ENCODE data around the gene CYP8B1. TPM values are rescaled to one million over a fixed set of nuclear protein-coding genes. Genes with fewer than 3 reads are reported as not detected.

The CYP8B1 gene, protein sequence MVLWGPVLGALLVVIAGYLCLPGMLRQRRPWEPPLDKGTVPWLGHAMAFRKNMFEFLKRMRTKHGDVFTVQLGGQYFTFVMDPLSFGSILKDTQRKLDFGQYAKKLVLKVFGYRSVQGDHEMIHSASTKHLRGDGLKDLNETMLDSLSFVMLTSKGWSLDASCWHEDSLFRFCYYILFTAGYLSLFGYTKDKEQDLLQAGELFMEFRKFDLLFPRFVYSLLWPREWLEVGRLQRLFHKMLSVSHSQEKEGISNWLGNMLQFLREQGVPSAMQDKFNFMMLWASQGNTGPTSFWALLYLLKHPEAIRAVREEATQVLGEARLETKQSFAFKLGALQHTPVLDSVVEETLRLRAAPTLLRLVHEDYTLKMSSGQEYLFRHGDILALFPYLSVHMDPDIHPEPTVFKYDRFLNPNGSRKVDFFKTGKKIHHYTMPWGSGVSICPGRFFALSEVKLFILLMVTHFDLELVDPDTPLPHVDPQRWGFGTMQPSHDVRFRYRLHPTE
- not detected for total RNA-seq

DNA sequence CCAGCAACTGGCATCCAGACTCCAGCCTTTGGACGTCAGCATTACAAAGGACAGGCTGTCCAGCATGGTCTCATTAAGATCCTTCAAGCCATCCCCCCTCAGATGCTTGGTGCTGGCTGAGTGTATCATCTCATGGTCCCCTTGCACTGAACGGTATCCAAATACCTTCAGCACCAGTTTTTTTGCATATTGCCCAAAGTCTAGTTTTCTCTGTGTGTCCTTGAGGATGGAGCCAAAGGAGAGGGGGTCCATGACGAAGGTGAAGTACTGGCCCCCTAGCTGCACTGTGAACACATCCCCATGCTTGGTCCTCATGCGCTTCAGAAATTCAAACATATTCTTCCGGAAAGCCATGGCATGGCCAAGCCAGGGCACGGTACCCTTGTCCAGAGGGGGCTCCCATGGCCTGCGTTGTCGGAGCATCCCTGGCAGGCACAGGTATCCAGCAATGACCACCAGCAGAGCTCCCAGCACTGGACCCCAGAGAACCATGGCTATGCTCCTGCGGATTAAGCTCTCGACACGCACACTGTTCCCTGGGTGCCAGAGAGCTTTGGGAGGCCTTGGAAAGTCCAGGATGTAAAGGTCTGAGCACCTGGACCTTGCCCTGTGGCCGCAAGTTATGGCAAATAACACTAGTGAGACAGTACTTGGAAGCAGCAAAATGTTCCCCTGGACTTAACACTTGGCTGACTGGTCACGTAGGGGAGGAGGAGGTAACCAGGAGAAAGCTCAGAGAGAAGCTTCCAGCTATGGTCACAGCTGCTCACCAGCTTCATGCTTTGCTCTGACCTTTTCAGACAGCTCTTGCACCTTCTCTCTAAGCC, at the start of gene CYP8B1:
Gene CYP8B1, minus strand, starts transcription at position 555 of the 827 bp plus-strand sequence. Its CDS starts 63 bp downstream, at position 492.
- no peaks in the 10 kb centered on the region for H3K4me1 ChIP-seq
- H3K27me3 ChIP-seq: no peaks in the 10 kb centered on the region
- H3K27ac ChIP-seq: no peak within 1 kb of the TSS
- H3K9me3 ChIP-seq: no peaks in the 10 kb centered on the region
- no peak for DNase-seq
- 83% methylated on average over 6 to 10 of the region's 13 CpGs for WGBS, 2 donors
- intact Hi-C loops (cut with DNase I): no loop called here
- H3K4me3 ChIP-seq (replicated peaks in 1 of 3): no peak within 1 kb of the TSS
- no peaks in the 10 kb centered on the region for H3K36me3 ChIP-seq
- no peak for TF ChIP-seq POLR2A (IDR thresholded peaks at IDR 0.05)
- no peak for TF ChIP-seq CTCF (IDR thresholded peaks at IDR 0.05)

- H3K27me3 ChIP-seq: no peaks in the 10 kb centered on the region
- no peaks in the 10 kb centered on the region for H3K4me1 ChIP-seq
- no peak for TF ChIP-seq POLR2A (IDR thresholded peaks at IDR 0.05)
- no peak for TF ChIP-seq CTCF (IDR thresholded peaks at IDR 0.05)
- no peak for DNase-seq
- intact Hi-C loops (cut with DNase I): no loop called here
- no peak overlapping the region for H3K4me3 ChIP-seq (replicated peaks in 1 of 3)
- H3K27ac ChIP-seq: no peak overlapping the region
- H3K36me3 ChIP-seq: no peaks in the 10 kb centered on the region
- no peaks in the 10 kb centered on the region for H3K9me3 ChIP-seq
- WGBS, 2 donors: 94 to 97% methylated on average over 4 of the region's 4 CpGs
Measured at GRCh38 chr3:42923606-42924005, 47.9 kb upstream of the CYP8B1 start.

GRCh38 chr3:42914771-42915515, 39.3 kb upstream of the CYP8B1 start:
- Histone ChIP-seq H3K4me3 (replicated peaks in 1 of 3) (no peak overlapping the region), H3K36me3 (peaks cover 27 to 34% of the 10 kb centered on the region in 2 donors), H3K27ac (no peak overlapping the region), H3K4me1 (no peaks in the 10 kb centered on the region), H3K27me3 (no peaks in the 10 kb centered on the region), H3K9me3 (peaks cover 8% of the 10 kb centered on the region)
- 97 to 98% methylated on average over 8 of the region's 8 CpGs for WGBS, 2 donors
- intact Hi-C loops (cut with DNase I): no loop called here
- DNase-seq: no peak
- no peak for TF ChIP-seq POLR2A (IDR thresholded peaks at IDR 0.05)
- no peak for TF ChIP-seq CTCF (IDR thresholded peaks at IDR 0.05)

DNA sequence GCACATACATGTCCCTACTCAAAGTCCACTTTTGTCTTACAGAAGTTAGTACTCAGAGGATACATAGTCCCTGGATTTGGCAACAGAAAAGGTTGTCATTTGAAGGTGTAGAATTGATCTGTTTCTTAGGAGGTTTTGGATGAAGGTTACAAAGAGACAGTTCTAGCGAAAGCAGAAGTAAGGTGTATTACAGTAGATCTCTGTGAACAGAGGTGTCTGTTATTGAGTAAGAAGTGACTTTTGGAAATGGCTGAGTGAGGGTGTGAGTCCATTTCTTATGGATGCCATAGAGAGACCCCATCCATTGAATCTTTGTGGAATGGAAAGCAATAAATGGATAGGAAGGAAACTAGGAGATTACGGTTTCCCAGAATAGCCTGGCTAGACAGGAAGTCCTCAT, 35.9 kb upstream of the CYP8B1 start:
- Histone ChIP-seq H3K4me3 (replicated peaks in 1 of 3) (no peak overlapping the region), H3K27me3 (no peaks in the 10 kb centered on the region), H3K9me3 (peaks cover 8% of the 10 kb centered on the region), H3K4me1 (peaks cover 5 to 10% of the 10 kb centered on the region in 2 donors), H3K36me3 (peaks cover 27 to 34% of the 10 kb centered on the region in 2 donors), H3K27ac (no peak overlapping the region)
- no peak for DNase-seq
- intact Hi-C loops (cut with DNase I): no loop called here
- 96 to 99% methylated on average over 2 of the region's 2 CpGs for WGBS, 2 donors
- TF ChIP-seq POLR2A (IDR thresholded peaks at IDR 0.05) (no peak), CTCF (IDR thresholded peaks at IDR 0.05) (no peak)
